Stimulated activated CD4-positive, alpha-beta T cell treated with anti-CD3 and anti-CD28 coated beads, Interleukin-15, amount 100 ng/mL, for 1 hour (primary cell): ENCODE data around the gene RMND5A.

Experiments
- DNase-seq, 2 donors: peaks; one replicate each; pipeline ENCODE4 v3.0.0-alpha.2; 2020; ENCODE audit warnings: low read depth in 1 of 2, low spot score in 1 of 2

Gene RMND5A, protein sequence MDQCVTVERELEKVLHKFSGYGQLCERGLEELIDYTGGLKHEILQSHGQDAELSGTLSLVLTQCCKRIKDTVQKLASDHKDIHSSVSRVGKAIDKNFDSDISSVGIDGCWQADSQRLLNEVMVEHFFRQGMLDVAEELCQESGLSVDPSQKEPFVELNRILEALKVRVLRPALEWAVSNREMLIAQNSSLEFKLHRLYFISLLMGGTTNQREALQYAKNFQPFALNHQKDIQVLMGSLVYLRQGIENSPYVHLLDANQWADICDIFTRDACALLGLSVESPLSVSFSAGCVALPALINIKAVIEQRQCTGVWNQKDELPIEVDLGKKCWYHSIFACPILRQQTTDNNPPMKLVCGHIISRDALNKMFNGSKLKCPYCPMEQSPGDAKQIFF

DNA sequence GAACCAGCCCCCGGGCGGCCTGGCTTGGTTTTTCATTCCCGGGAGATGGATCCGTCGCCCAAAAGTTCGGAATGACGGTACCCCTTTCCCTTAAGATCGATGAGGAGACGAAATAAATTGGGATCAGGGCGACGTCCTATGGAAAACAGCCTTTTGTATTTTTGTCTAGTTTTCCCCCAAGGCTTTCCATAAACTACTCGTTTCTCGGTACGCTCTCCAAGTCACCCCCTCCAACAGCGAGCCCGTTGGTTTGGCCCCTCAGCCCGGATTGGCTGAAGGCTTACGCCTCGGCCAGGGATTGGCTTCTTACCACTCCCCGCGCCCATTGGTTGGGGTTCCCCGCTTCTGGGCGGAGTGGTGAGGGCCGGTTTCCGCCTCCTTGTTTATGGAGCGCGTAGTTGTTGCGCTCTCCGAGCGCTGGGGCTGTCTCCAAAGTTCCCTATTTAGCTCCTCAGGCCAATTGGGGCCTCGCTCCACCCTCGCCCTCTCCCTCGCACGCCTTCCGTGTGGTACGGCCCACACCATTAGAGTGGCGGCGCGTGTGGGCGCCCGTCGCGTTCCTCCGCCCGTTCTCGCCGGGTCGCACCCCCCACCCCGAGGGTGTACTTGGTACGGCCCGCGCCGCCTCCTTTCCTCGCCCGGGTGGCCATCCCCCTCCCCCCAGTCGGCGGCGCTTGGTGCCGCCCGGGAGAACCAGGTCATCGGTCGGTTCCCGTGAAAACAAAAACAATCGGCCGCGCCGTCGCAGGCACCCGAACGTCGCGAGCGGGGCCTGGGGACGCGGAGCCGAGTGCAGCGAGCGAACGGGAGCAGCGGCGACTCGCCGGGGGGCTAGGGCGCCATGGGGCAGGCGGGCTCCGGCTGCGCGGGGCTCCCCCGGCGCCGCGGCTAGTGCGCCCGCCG lies at the start of gene RMND5A:
Gene RMND5A (plus strand): TSS at position 655 of the 903 bp plus-strand sequence. CDS start 377 bp downstream, outside the sequence.
- DNase-seq = peak; percentile 86 to 87

DNA sequence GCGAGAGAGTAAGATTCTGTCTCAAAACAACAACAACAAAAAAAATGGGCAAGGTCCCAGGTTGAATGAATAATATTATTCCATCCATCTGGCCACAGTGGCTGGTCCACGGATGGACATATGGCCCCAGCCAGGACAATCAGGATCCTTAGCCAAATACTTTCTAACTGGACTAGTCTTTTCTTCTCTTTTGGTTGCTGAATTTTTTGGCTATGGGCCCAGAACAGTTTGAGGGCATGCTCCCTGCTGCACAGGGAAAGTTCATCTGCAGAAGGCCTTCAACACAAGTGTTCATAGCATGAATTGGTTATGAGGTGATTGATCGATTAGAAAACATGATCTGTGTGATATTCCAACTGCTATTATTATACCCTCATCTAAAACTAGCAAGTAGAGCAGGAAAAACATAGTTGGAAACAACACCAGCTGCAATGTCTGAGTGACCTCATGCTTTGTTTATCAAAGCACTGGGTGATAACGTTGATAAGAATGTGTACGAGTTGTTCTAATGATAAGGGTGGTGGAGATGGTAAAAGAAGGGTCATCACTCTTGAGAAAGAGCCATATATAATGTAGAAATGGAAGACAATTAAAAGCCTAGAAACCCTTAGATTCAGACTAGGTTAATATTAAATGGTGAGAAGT lies 48.6 kb upstream of the RMND5A start:
- DNase-seq = no peak

DNA sequence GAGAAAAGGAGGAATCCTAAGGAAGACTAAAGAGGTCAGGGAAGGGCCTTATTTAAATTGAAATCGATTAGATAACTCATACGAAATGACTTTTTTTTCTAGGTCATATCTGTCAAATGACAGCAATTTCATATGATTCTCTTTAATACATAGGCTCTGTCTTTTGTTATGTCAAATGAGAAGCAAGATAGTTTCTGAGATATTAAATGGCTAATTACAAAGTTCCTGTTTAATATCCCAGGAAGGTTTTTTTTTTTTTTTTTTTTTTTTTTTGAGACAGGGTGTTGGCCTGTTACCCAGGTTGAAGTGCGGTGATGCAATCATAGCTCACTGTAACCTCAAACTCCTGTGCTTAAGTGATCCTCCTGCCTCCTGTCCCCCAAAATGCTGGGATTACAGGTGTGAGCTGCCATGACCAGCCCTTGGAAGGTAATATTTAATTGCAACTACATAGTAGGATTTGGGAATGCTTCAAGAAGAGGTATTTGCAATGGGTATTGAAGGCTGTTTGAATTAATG lies 48.0 kb upstream of the RMND5A start:
- DNase-seq = no peak

DNA sequence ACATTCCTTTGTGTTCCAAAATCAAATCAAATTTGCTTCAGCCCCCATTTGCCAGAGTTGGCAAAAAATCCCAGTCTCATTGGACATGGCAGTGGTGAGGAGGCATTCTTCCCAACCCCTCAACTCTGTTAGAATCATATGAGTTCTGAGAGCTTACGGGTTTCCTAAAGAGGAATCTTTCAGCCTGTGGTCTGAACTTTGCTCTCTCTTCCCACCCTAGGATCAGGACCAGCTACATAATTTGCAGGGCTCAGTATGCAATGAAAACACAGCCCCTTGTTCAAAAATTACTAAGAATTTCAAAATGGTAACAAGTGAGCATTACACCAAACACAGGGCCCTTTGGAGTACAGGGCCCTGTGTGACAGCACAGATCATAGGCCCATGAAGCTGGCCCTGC lies 47.1 kb upstream of the RMND5A start:
- DNase-seq = no peak

DNA sequence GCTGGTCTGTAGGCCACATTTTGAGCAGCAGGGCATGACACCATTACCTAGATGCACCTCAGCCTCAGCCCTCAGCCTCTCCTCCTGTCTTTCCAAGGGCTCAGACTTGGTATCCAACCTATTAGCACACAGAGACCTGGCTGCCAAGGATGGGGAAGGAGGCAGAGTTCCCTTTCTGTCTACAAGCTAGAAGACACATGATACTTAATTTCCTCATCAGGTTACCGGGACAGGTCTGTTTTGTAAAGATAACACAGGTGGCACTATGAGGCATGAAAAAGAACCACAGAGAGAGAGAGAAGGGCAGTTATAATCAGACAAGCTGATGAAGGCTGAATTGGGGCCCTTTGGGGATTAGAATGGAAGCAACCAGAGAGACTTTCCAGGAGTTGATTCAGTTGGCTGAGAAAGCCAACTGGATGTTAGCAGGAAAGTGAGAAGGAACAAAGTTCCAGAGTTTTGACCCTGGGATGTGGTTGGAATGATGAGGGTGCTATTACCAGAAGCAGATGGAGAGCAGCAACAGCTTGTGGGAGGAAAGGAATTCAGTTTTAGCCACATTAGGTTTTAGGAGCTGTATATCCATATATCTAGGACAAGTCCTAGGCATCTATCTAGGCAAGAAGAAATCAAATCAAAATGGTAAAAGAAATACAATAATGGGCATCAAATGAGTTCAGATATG lies 46.0 kb upstream of the RMND5A start:
- DNase-seq = no peak

DNA sequence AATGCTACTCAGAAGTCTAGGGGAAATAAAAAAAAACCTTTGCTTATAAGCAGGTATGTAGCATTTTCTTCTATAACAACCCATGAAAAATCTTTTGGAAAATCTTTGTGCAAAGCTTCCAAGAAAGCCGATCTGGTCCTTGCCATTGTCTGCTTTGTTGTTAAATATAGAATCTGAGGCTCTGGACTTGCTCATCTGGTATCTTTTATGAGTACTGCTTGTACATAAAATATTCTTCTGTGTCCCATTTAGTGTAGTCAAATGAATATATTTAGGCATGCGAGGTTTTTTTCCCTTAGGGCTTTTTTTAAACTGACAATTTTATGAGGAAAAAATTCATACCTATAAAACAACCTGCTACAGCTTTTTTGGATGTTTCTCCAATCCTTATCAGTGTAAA lies 45.0 kb upstream of the RMND5A start:
- no peak for DNase-seq

DNA sequence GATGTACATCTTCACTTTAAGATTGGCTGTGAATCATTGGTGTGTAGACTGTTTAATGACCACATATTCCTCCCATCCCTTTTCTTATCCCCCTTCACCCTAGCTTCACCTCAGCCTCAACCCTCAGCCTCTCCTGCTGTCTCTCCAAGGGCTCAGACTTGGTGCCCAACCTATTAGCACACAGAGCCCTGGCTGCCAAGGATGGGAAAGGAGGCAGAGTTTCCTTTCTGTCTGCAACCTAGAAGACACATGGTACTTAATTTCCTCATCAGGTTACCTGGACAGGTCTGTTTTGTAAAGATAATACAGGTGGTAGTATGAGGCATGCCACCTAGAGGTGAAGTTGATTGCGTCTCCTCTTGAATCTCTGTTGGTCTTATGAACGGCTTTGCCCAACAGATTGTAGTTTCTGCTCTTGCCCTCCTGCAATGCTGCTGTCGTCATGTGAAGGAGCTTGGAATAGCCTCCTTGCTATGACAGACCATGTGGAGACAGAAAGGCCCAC lies 44.5 kb upstream of the RMND5A start:
- no peak for DNase-seq

DNA sequence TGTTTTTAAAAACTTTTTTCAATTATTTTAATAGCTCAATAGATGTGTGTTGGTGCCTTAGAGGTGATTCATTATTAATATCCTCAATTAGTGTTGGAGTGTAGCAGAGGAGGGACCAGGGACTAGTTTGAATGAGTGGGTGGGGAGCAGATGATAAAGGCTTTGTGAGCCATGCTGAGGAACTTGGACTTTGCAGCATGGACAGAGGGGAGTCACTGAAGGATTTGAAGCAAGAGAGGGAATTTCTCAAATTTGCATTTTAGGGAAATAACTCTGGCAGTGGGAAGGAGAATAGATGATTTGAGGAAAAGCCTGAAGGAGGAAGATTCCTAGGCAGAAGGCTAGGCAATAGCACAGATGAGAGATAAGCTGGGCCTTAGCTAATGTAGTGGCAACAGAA lies 42.3 kb upstream of the RMND5A start:
- DNase-seq = no peak

DNA sequence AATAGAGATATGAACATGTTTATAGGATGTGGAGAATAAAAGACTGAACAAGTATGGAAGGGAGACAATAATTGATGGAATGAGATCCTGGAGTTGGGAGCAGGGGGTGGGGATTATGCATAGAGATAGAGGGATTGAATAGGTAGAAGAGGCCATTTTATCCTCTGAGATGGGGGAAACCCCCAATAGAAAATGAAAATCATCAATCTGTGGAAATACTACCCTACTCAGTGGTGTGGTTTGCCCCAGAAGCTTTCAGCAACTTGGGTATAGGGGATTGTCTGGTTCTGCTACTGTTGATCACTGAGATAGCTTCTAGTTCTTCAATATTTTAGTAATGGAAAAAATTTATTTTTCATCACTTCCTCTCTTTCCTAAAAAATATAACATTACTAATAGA lies 41.1 kb upstream of the RMND5A start:
- DNase-seq = no peak

DNA sequence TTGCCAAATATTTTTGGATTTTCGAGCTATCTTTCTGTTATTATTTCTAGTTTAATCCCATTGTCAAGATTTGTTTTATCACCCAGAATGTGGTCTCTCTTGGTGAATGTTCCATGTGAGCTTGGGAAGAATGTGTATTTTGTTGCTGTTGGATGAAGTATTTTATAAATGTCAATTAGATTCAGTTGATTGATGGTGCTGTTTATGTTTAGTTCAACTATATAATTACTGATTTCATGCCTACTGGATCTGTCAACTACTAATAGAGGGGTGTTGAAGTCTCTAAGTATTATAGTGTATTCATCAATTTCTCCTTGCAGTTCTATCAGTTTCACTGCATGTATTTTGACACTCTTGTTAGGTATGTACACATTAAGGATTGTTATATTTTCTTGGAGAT lies 34.7 kb upstream of the RMND5A start:
- no peak for DNase-seq

DNA sequence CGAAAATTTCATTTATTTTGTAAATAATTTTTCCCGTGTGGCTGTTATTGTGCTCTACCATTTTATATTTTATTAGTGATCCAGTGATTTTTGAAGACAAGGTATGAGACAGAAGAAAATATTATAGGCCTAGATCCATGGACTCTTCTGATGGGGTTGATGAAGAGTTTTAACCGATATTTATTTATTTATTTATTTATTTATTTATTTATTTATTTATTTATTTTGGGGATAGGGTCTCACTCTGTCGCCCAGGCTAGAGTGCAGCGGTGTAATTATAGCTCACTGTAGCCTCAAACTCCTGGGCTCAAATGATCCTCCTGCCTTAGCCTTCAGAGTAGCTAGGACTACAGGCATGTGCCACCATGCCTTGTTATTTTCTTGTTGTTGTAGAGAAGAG lies 33.6 kb upstream of the RMND5A start:
- no peak for DNase-seq

DNA sequence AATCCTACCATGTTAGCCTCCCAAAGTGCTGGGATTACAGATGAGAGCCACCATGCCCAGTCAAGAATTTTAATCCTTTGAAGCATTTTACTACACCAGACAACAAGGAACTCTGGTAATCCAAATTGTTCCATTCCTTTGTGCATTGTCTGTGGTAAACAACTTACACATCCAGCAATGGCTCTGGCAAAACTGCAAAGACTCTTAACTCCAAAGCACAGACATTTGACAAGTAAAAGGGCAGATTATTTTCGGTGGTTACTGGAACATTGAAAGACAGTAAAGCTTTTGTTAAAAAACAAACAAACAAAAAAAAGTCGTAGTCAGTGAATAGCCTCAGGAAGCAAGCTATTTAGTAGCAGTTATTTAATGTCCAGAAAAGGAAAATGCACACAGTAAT lies 33.2 kb upstream of the RMND5A start:
- DNase-seq = no peak

DNA sequence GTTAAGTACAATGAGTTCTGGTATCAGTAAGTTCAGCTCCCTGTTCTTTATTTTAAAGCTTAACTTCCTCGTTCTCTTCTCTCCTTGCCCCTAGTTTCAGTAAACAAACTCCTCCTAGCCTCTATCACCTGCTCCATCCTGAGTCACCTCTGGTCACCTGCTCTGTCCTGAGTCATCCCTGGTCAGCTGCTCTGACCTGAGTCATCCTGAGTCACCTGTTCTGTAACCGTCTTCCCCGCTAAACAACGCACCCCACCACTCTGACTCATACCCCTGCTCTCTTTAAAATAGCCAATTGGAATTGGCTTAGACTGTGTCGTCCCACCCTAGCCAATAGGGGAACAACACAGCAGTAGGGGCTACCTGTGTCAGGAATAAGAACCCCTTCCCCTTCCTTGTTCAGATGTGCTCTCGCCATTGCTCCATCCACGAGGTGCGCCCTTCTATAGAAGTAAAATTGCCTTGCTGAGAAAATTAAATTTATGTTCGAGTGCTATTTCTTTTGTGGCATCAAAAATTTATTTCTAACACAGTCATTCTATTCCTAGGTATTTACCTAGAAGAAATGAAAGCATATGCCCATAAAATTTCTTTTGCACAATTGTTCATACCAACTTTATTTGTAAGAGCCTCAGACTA lies 24.9 kb upstream of the RMND5A start:
- DNase-seq = no peak

DNA sequence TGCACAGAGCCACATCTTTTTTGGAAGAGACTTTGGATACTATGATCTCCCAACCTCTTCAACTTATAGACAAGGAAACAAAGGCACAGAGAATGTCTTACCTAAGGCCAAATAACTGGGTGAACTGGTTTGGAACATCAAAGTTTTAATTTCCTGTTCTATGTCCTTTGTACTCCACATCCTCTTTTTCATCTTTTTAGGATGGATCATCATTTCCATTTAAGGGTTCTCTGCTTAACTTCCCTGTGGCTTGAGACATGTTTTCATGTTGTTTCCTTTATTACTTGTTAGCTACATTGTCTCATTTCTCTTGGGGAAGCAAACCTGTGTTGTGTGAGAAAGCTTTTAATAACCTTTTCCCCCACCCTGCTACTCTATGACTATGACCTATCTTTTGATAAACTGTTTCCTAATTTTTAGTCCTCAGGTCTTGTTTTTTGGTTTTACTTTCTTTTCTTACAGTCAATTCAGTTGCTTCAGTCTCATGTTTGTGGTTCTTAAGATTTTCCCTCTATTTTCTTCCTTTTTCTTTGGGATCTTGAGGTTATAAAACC lies 22.5 kb upstream of the RMND5A start:
- DNase-seq = no peak

DNA sequence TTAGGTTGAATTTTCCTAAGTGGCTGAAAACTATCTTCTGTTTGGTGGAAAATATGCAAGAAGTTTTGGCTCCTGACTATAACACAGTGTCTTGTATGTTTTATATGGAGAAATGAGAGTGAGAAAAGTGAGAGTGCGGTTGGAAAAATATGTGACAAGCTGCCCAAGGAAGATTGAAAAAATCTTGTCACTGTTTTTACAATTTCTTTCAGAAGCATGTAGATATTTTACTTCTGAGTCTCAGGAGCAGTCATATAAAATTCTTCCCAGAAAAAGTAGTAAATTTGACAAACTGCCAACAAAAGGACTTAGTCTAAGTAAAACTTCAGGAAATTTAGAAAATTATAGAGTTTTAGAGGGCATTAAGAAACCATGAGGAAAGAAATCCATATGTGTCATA lies 19.4 kb upstream of the RMND5A start:
- no peak for DNase-seq

DNA sequence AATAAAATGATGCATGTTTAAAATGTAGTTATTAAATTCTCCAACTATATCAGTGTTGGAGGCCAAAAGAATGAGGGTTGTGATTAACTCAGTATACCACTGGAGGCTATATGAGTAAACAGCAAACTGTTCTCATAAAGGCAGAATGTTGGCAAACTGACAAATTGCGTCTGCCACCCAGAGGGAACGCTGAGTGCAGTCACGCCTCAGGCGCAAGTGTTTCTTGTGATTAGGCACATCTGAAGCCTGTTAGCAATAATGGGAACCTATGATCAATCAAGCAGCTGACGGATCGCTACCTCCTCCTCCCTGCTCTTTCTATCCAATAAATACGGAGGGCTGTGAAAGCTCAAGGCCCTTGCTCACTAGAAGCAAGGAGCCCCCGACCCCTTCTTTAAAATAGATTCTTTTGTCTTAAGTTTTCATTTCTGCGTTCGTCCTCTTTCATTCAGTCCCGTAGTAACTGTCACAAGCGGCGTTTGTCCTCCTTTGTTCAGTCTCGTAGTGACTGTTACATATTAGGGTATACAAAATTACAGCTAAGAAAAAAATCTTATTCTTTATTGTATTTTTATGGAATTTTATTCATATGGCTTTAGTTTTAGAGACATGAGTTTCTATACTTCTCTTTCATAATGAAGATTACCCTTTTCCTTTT lies 16.3 kb upstream of the RMND5A start:
- DNase-seq = no peak

DNA sequence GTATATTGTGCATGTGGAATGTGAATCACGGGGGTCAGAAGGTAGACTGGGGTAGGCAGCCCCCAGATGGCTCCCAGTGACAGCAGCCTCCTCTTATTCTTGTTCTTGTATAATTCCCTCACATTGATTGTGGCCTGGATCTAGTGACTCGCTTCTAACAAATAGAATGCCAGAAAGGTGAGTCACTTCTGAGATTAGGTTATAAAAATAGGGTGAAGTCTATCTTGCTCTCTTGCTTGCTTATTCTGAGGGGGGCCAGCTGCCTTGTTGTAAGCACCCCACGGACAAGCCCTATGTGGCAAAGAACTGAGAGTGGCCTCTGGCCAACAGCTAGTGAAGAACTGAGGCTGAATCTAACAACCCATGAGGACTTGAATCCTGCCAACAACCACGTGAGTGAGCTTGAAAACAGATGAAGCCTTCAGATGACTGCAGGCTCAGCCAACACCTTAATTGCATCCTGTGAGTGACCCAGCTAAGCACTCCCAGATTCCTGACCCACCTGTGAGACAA lies 15.6 kb upstream of the RMND5A start:
- DNase-seq = no peak

DNA sequence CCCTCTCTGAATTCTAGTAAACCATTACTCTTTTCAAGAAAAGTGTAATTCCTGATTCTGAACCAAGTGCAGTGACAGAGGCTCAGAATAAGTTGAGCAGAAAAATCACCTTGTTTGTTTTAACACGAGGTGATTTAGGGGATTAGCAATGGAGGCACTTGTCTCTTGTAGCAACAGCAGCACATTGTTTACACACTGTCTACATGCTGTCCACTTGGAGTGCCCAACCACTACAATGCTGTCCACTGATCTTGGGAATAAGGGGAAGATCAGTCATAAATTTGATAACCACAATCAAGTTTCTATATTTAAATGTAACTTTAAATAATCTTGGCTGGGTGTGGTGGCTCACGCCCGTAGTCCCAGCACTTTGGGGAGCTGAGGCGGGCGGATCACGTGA lies 13.9 kb upstream of the RMND5A start:
- DNase-seq = no peak

DNA sequence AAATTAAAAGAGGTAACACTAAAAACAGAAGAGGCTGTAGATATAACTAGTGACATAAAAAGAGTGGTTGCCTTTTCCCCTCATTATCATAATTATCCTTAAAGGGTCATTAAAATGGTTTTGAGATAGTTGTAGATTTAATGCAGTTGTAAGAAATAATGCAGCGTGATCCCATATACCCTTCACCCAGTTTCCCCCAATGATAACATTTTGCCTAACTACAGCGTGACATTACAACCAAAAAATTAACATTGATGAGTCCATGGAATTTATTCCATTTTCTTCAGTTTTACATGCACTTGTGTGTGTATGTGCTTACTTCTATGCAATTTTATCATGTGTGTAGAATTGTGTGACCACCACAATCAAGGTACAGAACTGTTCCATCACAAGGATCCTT lies 13.2 kb upstream of the RMND5A start:
- DNase-seq = no peak
